ENCODE measurements around the gene PSMD2. TPM values are rescaled to one million over a fixed set of nuclear protein-coding genes. Genes with fewer than 3 reads are reported as not detected.

Gene PSMD2
- 404 and 624 TPM in 2 replicates for total RNA-seq

DNA sequence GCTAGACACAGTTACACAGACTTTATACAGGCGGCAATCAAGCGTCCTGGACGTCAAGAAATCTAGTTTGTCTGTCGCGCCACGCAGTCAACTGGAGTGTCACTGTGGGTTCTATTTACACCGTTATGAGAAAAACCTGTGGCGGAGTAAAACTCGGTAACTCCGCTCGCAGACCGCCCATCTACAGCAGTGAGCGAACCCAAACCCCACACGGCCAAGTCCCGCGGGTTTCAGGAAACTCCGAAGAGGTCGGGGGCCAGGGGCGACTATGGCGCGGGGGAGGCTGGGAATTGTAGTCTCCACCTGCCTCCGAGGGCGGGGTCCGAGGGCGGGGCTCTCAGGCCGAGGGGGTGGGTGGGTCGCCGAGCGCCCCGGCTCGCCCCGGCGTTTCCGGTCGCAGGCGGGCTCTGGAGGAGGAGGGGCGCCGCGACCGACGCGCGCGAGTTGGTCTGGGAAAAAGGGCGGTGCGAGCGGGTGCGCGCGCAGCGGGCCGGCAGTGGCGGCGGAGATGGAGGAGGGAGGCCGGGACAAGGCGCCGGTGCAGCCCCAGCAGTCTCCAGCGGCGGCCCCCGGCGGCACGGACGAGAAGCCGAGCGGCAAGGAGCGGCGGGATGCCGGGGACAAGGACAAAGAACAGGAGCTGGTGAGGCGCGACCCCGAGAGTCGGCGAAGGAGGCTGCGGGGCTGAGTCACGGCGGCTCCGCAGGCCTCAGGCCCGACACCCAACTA is at the start of gene PSMD2:
TSS of gene PSMD2 (plus strand) at position 483 of the 729 bp plus-strand sequence. CDS start at position 509, 26 bp downstream.

GRCh38 chr3:184249412-184250166 is 49.5 kb upstream of the PSMD2 start, which contains the start of gene EEF1AKMT4:
Gene EEF1AKMT4, plus strand, starts transcription at chr3:184249672. Its CDS starts 23 bp downstream, at chr3:184249695.

GRCh38 chr3:184261270-184261853 is 37.7 kb upstream of the PSMD2 start, which contains the start of gene CAMK2N2:
Gene CAMK2N2, minus strand, starts transcription at chr3:184261553. Its CDS starts 268 bp downstream, at chr3:184261285.

DNA sequence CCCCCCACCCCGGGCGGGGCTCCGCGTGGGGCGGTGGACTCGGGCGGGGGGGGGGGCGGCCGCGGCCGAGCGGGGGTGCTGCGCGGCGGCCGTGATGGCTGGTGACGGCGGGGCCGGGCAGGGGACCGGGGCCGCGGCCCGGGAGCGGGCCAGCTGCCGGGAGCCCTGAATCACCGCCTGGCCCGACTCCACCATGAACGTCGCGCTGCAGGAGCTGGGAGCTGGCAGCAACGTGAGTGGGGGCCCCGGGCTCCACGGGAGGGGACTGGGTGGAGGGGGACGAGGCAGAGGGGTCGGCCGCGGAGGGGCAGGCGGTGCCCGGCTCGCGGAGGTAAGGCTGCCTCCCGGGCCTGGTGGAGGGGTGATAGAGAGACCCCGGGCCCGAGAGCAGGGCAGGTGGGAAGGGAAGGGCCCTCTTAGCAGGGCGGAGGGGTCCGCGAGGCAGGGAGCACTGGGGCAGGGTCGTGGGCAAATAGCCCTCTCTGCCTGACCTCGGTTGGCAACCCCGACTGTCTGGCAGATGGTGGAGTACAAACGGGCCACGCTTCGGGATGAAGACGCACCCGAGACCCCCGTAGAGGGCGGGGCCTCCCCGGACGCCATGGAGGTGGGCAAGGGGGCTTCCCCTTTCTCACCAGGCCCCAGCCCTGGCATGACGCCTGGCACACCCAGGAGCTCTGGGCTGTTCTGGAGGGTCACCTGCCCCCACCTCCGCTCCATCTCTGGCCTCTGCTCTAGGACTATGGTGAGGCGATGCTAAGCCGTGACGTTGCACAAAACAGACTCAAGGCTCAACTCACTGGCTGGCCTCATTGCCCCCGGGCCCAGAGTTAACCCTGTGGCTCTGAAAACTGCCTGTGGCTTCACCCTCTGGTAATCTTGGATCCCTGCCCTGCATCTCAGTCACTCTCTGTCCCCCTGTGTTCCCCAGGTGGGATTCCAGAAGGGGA is 22.8 kb upstream of the PSMD2 start, which contains the start of gene ECE2:
TSS of gene ECE2 (plus strand) at position 62 of the 950 bp plus-strand sequence. CDS start at position 194, 132 bp downstream.

GRCh38 chr3:184314363-184314699 is 15.3 kb downstream of the PSMD2 start, which contains the start of gene EIF4G1:
Gene EIF4G1, plus strand, starts transcription at chr3:184314606. Its CDS starts 1,191 bp downstream, at chr3:184315797.

GRCh38 chr3:184337399-184337714 is 38.3 kb downstream of the PSMD2 start, which contains the start of gene FAM131A:
Gene FAM131A, plus strand, starts transcription at chr3:184337600. Its CDS starts 31 bp downstream, at chr3:184337631.

Other genes with a start within 250 kb of the PSMD2 start
- gene HTR3C, start 246.2 kb upstream of the PSMD2 start, total RNA-seq, result not detected in 2 replicates
- gene HTR3E, start 202.2 kb upstream of the PSMD2 start, total RNA-seq, result not detected in 2 replicates
- gene EIF2B5, start 163.9 kb upstream of the PSMD2 start, total RNA-seq, result 36.0 and 41.0 TPM in 2 replicates
- 26.3 and 31.3 TPM in 2 replicates for gene DVL3, start 143.9 kb upstream of the PSMD2 start, total RNA-seq
- gene AP2M1, start 124.4 kb upstream of the PSMD2 start, total RNA-seq, result 577 and 754 TPM in 2 replicates
- 40.7 and 55.6 TPM in 2 replicates for gene ABCF3, start 113.0 kb upstream of the PSMD2 start, total RNA-seq
- gene VWA5B2, start 69.7 kb upstream of the PSMD2 start, total RNA-seq, result 0.06 TPM in 1 of 2 replicates, not detected in the other
- gene ALG3, start 50.3 kb upstream of the PSMD2 start, total RNA-seq, result 19.5 and 29.3 TPM in 2 replicates
- gene EEF1AKMT4, start 49.6 kb upstream of the PSMD2 start, total RNA-seq, result 2.2 and 3.2 TPM in 2 replicates
- gene CAMK2N2, start 37.7 kb upstream of the PSMD2 start, total RNA-seq, result 0.50 and 0.66 TPM in 2 replicates
- not detected in 2 replicates for gene ECE2, start 23.2 kb upstream of the PSMD2 start, total RNA-seq
- gene EIF4G1, start 15.4 kb downstream of the PSMD2 start, total RNA-seq, result 374 and 376 TPM in 2 replicates
- gene FAM131A, start 38.4 kb downstream of the PSMD2 start, total RNA-seq, result 32.1 and 33.5 TPM in 2 replicates
- gene CLCN2, start 62.4 kb downstream of the PSMD2 start, total RNA-seq, result 2.9 and 3.4 TPM in 2 replicates
- 64.4 and 73.7 TPM in 2 replicates for gene POLR2H, start 62.5 kb downstream of the PSMD2 start, total RNA-seq
- 0.13 TPM in 1 of 2 replicates, not detected in the other for gene THPO, start 79.0 kb downstream of the PSMD2 start, total RNA-seq
- 1.7 and 2.4 TPM in 2 replicates for gene CHRD, start 80.8 kb downstream of the PSMD2 start, total RNA-seq

Measured in aortic smooth muscle cell (primary cell).